GM19043 (cell line): Measurements from ENCODE around the gene PYCARD.

ENCODE experiments used
- ATAC-seq: cut with Tn5 transposase; IDR thresholded peaks from one replicate; pipeline ENCODE4 v1.9.1; 2021; ENCODE audit warnings: low read depth; ENCODE audit not compliant: unreplicated experiment

Gene PYCARD

GRCh38 chr16:31168848-31169247, 33.7 kb downstream of the PYCARD start:
- ATAC-seq, result no peak

DNA sequence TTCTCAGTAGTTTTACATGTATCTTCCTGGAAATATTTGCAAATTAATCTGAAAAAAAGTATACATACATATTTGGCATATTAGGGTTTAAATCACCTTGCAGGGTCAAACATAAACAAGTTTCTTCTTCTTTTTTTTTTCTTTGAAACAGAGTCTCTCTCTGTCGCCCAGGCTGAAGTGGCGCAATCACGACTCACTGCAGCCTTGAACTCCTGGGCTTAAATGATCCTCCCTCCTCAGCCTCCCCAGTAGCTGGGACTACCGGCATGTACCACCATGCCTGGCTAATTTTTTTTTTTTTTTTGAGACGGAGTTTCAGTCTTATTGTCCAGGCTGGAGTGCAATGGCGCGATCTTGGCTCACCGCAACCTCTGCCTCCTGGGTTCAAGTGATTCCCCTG, 35.2 kb downstream of the PYCARD start:
- ATAC-seq, result no peak

- ATAC-seq, result no peak
Measured at GRCh38 chr16:31157136-31157535, 45.4 kb downstream of the PYCARD start.
